NK-92 (cell line): ENCODE results near the gene SPTB.

Experiments
- DNase-seq: peaks from one replicate; lab custom pipeline; 2025; ENCODE audit not compliant: unreplicated experiment; lab: John Stamatoyannopoulos, UW

The SPTB gene

DNA sequence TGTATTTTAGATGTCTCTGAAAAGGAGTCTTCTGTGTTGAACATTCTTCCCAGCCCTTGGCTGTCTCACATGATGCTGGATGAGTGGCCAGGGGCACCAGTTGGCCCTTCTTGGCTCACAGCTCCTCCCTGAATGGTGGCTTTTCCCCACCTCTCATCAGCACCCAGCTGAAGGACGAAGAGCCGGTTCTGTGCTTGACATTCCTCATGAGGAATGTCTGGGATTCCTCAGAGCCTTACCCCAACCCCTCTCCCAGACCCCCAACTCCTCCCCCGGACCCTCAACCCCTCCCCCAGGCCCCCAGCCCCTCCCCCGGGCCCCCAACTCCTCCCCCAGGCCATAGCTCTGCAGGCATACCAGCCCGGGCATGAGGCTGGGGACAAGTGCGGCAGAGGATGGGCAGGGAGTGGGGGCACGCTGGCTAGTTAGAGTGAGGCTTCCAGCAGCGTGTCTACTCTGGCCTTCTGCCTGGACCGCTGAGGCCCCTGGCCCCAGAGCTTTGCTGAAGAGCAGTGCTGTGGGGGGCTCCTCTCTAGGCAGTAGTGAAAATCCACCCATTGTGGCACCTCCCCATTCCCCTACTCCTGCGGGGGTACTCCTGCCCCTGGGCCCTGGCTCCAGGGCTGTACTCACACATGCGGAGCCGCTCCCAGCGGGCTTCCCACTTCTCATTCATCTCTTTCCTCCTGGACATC is 111.2 kb downstream of the SPTB start:
- no peak for DNase-seq

DNA sequence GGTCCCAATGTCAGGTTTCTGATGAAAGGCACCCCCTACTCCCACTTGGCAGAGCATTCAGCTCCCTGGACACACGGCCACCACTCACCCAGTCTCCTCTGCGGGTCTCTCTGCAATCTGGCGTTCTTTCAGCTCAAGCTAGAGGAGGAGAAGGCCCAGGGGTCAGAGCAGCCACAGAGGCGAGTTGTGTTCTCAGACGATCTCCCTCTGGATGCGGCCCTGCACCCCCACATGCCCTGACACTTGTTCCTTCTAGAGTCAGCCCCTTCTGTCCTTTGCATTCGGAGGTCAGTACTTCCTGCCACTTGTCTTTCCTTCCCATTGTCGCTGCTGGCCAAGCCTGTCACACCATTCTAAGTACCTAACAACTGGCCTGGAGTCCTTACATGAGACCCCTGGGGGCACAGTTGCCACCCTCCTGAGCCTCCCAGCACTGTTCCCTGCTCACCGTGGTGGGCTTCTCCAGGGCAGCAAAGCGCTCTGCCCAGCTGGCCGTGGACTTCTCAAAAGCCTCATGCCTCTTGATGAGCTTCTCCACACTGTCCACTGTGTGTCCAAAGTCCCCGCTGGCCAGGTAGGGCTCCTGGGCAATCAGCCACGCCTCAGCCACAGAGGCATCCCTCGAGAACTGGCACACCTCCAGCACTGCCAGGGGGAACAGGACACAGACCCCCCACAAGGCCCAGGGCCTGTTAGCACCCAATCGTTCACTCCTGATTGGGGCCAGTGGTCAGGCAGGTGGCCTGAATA is 112.3 kb downstream of the SPTB start:
- DNase-seq, result no peak

DNA sequence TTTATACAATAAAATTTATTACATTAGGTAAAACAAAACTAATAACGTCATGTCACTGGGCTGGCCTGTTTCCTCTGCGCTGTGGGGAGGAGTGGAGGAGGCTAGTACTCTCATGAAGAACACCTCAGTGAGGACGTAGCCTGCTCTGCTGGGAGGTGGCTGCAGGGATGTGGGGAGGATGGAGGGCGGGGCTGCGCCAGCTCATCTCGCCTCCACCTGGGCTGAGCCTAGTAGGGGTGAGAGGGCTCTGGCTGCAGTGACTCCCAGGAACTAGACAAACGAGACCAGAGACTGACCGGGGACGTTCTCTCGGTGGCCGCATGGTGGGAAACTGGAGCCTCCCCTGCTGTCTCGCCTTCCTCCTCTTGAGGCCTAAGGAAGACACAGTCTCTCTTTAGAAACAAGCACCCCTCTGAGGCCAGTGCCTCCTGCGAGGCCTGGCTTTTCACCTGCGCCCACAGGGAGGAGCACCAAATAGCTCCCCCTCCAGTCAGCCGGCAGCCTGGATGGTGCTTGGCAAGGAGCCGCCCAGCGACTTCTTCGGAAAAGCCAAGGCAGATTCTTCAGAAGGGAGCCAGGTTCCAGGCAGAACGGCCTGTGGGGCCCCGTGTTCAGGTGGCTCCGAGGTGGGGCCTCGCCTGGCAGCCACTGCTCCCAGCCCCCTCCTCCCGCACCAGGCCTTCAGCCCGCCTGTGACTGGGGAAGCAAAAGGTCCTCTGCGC is 113.1 kb downstream of the SPTB start:
- DNase-seq, result no peak

GRCh38 chr14:64765740-64766302 is 113.9 kb downstream of the SPTB start:
- no peak for DNase-seq

DNA sequence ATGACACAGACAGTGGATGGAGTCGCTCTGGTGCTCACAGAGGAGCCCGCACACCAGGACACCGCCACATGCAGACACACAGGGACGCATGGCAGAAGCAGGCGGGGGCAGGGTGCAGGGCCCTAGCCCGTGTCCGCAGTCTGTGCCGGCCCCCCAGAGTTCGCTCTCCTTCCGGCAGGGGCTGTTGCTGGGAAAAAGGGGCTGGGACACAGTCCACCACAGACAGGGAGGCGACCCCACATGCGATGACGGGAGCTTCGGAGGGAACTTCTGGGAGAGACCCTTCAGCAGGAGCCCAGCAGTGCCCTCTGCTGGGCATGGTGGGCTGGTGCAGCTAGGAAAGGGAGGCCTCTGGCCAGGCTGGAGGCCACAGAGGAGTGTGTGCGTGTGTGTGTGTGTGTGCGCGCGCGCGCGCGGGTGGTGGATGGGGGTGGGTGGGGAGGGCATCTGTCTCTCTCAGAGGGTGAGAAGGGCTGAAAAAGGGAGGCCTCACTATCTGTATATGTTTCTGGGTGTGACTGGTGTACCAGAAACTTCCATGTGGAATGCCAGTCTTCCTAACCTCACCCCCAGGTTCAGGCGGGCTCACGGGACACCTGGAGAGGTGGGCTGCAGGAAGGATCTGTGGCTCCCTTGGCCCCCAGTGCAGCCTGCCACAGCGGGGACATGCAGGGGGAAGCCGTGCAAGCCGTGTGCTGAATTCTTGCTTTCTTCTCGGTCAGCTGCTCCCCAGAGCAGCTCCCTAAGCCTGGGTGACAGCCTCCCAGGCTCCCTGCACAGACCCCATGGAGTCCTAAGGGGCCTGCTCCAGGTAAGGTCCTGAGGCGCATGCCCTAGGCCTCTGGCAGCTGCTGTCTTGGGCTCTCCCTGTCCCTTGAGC is 114.8 kb downstream of the SPTB start:
- DNase-seq, result no peak

- no peak for DNase-seq
Measured at GRCh38 chr14:64763801-64764621, 115.7 kb downstream of the SPTB start.

DNA sequence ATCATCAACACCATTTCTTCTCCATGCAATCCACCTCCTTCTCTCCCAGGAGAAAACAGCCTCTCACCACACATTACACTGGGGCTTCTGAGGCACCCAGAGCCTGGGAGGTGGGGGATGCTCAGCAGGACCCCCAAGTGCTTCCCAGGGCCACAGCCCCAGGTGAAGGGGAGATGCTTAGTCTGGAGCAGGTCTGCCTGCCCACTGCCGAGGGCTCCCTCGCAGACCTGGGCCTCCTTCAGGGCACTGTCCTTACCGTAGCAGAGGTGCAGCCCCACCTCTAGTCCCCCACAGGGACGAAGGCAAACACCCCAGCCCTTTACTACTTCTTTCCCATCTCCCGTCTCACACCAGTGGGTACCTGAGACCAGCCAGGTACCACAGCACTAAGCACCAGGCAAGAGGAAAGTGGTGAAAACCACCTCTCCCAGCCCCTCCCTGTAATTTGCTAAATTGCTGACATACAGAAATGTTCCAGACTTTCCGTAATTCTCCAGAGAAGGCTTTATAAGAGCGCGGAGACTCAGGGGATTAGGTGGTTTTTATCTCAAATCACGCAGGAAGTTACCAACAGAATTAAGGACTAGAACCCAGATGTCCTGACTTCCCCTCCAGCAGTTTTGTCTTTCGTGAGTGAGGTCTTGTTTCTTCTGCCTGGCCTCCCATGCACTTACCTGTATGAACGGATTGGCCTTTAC is 116.5 kb downstream of the SPTB start:
- DNase-seq, result no peak

DNA sequence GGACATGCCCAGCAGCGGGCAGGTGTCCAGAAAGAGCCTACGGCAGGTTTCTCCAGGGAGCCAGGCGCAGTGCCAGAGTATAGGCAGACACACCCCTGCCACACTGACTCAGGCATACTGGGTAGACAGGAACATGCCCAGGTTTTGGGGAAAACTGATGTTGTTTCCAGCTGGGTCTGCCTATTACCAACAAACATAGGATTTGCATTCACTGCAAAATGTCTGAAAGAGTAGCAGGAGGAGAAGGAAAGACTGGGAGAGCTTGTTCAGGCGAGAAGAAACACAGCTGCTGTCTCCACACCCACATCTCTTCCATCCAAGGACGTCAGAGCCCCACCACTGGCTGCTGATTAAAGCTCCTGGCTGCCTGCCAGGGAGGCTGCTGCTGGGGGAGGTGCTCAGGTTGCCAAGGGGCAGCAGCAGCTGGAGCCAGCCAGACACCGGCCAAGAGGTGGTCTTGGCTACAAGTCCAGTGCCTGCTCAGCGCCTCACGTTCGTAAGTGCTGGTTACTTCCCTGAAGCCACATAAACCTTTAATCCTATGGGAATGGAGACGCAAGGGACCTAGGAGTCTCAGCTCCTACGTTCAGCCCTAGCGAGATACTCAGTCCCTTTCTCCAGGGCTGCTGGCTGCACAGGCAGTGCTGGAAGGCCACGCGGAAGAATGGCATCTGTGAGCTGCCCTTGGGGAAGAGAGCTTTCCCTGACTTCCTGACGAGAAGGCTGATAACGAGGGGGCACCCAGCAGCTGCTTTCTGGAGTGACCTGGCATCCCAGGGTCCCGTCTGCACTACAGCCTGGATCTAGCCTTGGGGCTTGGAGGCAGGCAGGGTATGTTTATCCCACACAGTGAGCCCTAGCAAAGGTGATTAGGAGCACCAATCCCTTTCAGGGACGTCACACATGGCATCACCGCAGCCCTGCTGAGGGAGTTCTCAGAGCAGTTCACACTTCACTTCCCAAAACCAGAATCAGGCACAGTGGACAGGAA is 117.4 kb downstream of the SPTB start:
- DNase-seq, result no peak

DNA sequence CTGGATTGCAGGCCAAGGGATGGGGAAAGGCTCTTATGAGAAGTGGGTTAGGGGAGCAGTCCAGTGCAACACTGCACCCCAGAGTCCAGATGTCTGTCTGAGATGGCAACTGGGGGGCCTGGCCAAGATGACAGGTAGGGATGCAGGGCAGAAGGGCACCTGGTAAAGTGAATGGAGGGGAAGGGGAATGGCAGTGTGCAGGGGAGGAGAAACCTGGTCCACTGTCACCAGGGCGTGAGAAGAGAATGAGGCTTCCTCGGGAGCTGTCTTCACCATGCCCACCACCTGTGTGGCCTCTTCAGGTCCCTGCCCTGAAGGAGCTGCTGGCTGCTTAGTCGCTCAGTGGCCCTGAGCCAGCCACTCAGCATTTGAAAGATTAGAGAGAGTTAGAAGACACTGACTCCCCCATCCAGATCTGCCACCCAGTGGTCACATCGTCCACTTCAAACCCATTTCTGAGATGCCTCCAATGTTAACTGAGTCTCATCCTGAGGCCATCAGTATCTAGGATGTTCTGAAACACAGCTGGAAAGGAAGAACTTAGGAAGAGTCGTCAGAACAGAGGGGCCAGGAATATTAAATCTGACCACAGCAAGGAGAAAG is 118.2 kb downstream of the SPTB start:
- no peak for DNase-seq

DNA sequence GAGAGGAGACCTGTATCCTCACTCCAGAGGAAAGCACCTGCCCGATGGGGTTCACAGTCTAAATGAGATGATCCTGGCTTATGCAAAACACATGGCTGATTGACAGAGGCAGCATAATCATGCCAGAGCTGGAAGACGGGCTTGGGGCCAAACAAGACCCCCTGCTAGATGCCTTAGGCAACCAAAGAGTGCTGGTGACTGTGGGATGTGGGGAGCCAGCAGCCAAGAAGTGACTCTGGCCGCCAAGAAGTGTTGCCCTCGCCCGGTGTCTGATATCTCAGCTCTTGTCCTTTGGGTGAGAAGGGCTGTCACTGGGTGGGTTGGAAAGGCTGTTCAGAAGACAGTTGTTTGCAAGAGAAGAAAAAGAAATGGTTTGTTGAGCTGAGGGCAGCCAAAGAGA is 118.8 kb downstream of the SPTB start:
- no peak for DNase-seq

- no peak for DNase-seq
Measured at GRCh38 chr14:64760146-64760755, 119.5 kb downstream of the SPTB start.

DNA sequence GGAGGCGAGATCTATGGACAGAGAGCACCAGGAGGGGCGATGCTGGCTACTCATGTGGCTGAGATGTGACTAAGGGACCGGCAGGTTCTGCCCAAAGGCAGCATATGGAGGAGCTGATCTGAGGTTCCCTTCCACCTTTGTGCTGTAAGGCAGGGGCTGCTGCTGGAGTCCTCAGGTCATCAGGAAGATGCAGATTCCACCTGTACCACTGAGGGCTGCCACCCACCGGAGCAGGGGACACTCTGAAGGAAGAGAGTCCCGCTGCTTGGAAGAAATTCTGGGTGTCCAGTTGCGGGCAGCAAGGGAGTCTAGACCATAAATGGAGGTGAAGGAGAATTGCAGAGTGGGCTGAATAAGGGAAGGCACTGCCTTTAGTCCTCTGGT is 120.2 kb downstream of the SPTB start:
- DNase-seq, result no peak

DNA sequence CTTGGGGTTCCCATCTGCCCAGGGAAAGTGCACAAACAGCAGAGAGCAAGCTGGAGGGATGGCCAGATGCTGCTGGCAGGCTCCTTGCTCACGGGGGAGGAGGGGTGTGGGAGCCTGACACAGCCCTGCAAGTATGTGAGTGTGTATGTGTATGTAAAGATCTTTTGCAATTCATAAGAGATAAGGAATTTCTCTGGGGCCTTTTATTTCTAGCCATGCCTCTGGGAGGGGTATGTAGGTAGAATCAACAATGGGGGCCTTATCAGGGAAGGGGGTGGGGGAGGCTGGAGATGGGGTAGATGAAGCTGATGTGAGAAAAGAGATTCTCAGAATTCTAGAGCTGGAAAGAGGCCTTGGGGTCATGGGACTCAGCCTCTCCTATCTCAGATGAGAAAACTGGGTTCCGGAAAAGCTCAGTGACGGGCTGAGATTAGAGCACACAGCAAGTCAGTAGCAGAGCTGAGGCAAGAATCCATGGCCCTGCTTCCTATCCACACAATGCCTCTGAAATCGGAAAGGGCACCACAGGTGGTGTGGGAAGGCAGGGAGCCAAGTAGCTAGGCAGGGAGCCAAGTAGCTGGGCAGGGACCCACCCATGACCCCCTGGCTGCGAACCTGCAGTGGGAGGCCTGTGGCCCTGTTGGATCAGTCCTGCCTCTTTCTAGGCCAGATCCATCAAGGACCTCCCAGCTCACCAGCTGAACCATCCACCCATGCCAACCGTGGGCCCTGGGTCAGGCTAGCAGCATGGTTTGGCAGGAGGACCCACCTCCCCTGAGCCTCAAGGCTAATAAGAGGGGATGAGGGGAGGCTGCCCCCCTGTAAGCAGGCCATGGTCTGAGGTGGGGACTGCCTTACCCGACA is 120.8 kb downstream of the SPTB start:
- DNase-seq, result no peak

DNA sequence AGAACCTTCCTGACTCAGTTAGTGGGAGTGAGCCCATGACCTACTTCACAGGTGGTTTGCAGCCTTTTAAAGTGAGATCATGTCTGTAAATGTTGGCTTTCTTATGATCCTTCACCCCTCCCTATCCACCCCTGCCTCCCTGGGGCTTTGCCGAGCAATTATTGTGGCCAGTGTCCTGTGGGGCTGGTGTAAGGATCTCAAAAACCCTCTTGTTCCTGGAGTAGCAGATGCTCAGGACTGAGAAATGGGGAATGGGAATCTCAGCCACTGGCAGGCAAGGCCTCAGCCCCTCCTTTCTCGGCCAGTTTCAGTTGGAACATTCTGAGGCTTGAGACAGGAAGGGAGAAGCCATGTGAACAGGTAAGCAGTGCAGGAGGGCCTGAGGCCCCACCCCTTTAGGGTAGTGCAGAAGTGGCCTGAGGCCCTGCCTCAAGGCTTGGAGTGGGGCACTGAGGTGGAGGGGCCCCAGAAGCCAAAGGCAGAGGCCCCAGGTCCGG is 121.6 kb downstream of the SPTB start:
- DNase-seq, result no peak

GRCh38 chr14:64757601-64758000 is 122.1 kb downstream of the SPTB start:
- DNase-seq, result no peak

GRCh38 chr14:64756712-64757111 is 123.0 kb downstream of the SPTB start:
- DNase-seq, result no peak
